ENCODE data around the gene TRIM14.

DNA sequence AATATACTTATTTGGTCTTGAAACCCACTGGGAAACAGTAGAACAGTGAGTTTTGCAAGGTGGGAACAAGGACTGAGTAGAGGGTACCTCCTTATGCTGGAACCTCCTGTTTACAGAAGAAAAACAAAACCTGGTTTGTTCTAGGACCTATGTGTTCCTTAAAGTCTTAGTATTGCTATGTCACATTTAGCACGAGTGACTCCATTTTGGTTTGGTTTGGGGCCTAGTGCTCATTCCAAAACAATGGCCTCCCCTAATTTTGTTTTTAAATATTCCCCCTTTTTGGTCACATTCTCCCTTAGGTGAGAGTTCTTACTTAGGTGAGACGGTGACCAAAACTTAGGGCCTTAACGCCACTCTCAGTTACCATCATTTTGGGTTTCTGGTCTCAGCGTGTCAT is 68.7 kb downstream of the TRIM14 start:
- TF ChIP-seq, protein P1, sequence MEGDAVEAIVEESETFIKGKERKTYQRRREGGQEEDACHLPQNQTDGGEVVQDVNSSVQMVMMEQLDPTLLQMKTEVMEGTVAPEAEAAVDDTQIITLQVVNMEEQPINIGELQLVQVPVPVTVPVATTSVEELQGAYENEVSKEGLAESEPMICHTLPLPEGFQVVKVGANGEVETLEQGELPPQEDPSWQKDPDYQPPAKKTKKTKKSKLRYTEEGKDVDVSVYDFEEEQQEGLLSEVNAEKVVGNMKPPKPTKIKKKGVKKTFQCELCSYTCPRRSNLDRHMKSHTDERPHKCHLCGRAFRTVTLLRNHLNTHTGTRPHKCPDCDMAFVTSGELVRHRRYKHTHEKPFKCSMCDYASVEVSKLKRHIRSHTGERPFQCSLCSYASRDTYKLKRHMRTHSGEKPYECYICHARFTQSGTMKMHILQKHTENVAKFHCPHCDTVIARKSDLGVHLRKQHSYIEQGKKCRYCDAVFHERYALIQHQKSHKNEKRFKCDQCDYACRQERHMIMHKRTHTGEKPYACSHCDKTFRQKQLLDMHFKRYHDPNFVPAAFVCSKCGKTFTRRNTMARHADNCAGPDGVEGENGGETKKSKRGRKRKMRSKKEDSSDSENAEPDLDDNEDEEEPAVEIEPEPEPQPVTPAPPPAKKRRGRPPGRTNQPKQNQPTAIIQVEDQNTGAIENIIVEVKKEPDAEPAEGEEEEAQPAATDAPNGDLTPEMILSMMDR (IDR thresholded peaks at IDR 0.05): no peak
- TF ChIP-seq POLR2A (IDR thresholded peaks at IDR 0.05): no peak

Measured in esophagus squamous epithelium (tissue), 4 donors.